KOPT-K1 (cell line): Measurements from ENCODE around the gene ACKR1.

Experiments
- H3K27ac ChIP-seq: fragments of 200-600 bp; sonication (generic); 2 replicates; pipeline ENCODE4 v1.5.1; 2016; ENCODE audit warnings: antibody characterized with exemption, mild to moderate bottlenecking, low read depth, low read length; ENCODE audit not compliant: poor library complexity, severe bottlenecking
- H3K36me3 ChIP-seq: fragments of 200-600 bp; sonication (generic); 2 replicates; pipeline ENCODE4 v1.5.1; 2017; ENCODE audit warnings: antibody characterized with exemption, mild to moderate bottlenecking, low read length, moderate library complexity; ENCODE audit not compliant: insufficient read depth
- H3K9me3 ChIP-seq: fragments of 200-600 bp; sonication (generic); 2 replicates; pipeline ENCODE4 v1.5.1; 2017; ENCODE audit warnings: antibody characterized with exemption, low read length, mild to moderate bottlenecking; ENCODE audit not compliant: insufficient read depth, poor library complexity, severe bottlenecking

ACKR1 gene

GRCh38 chr1:159179906-159180305, 24.8 kb upstream of the ACKR1 start:
- H3K36me3 ChIP-seq: no peaks in the 10 kb centered on the region
- no peak overlapping the region for H3K27ac ChIP-seq
- H3K9me3 ChIP-seq: no peaks in the 10 kb centered on the region

- H3K27ac ChIP-seq: no peak overlapping the region
- no peaks in the 10 kb centered on the region for H3K9me3 ChIP-seq
- H3K36me3 ChIP-seq: no peaks in the 10 kb centered on the region
Observed at GRCh38 chr1:159180516-159180915, 24.2 kb upstream of the ACKR1 start.

GRCh38 chr1:159181328-159182024, 23.2 kb upstream of the ACKR1 start:
- H3K9me3 ChIP-seq: no peaks in the 10 kb centered on the region
- no peak overlapping the region for H3K27ac ChIP-seq
- no peaks in the 10 kb centered on the region for H3K36me3 ChIP-seq

GRCh38 chr1:159184201-159184600, 20.5 kb upstream of the ACKR1 start:
- Histone ChIP-seq H3K9me3 (no peaks in the 10 kb centered on the region), H3K27ac (no peak overlapping the region), H3K36me3 (no peaks in the 10 kb centered on the region)

- Histone ChIP-seq H3K9me3 (no peaks in the 10 kb centered on the region), H3K36me3 (no peaks in the 10 kb centered on the region), H3K27ac (no peak overlapping the region)
Observed at GRCh38 chr1:159185121-159185520, 19.6 kb upstream of the ACKR1 start.

GRCh38 chr1:159187033-159187432, 17.6 kb upstream of the ACKR1 start:
- H3K36me3 ChIP-seq: no peaks in the 10 kb centered on the region
- H3K9me3 ChIP-seq: no peaks in the 10 kb centered on the region
- H3K27ac ChIP-seq: no peak overlapping the region

- H3K27ac ChIP-seq: no peak overlapping the region
- H3K9me3 ChIP-seq: no peaks in the 10 kb centered on the region
- H3K36me3 ChIP-seq: no peaks in the 10 kb centered on the region
Observed at GRCh38 chr1:159187647-159188374, 16.9 kb upstream of the ACKR1 start.

GRCh38 chr1:159188375-159188788, 16.3 kb upstream of the ACKR1 start:
- no peaks in the 10 kb centered on the region for H3K9me3 ChIP-seq
- no peaks in the 10 kb centered on the region for H3K36me3 ChIP-seq
- H3K27ac ChIP-seq: no peak overlapping the region

- Histone ChIP-seq H3K36me3 (no peaks in the 10 kb centered on the region), H3K9me3 (no peaks in the 10 kb centered on the region), H3K27ac (no peak overlapping the region)
Observed at GRCh38 chr1:159190441-159190840, 14.2 kb upstream of the ACKR1 start.

GRCh38 chr1:159196543-159196942, 8.1 kb upstream of the ACKR1 start:
- no peak overlapping the region for H3K27ac ChIP-seq

GRCh38 chr1:159197561-159198557, 6.8 kb upstream of the ACKR1 start:
- Histone ChIP-seq H3K9me3 (no peaks in the 10 kb centered on the region), H3K36me3 (no peaks in the 10 kb centered on the region), H3K27ac (no peak overlapping the region)

More at GRCh38 chr1:159196543-159196942, 8.1 kb upstream of the ACKR1 start:
- Histone ChIP-seq H3K9me3 (no peaks in the 10 kb centered on the region), H3K36me3 (no peaks in the 10 kb centered on the region)

GRCh38 chr1:159199901-159200300, 4.8 kb upstream of the ACKR1 start:
- no peaks in the 10 kb centered on the region for H3K36me3 ChIP-seq
- no peak overlapping the region for H3K27ac ChIP-seq
- no peaks in the 10 kb centered on the region for H3K9me3 ChIP-seq

GRCh38 chr1:159200769-159201168, 3.9 kb upstream of the ACKR1 start:
- H3K9me3 ChIP-seq: no peaks in the 10 kb centered on the region
- no peaks in the 10 kb centered on the region for H3K36me3 ChIP-seq
- H3K27ac ChIP-seq: no peak overlapping the region

GRCh38 chr1:159201642-159202041, 3.0 kb upstream of the ACKR1 start:
- Histone ChIP-seq H3K36me3 (no peaks in the 10 kb centered on the region), H3K27ac (no peak overlapping the region), H3K9me3 (no peaks in the 10 kb centered on the region)

GRCh38 chr1:159203610-159204009, 1.1 kb upstream of the ACKR1 start:
- no peaks in the 10 kb centered on the region for H3K9me3 ChIP-seq
- no peak overlapping the region for H3K27ac ChIP-seq
- H3K36me3 ChIP-seq: no peaks in the 10 kb centered on the region
